ENCODE measurements around the gene CLDN24. TPM values are rescaled to one million over a fixed set of nuclear protein-coding genes. Genes with fewer than 3 reads are reported as not detected.
A peak's percentile ranks its signal among the peaks of the same experiment; 100 is the strongest.

Gene CLDN24
- not detected for total RNA-seq
- not detected for total RNA-seq (2013)
- total RNA-seq, result 0 reads per million in 29 experiments

DNA sequence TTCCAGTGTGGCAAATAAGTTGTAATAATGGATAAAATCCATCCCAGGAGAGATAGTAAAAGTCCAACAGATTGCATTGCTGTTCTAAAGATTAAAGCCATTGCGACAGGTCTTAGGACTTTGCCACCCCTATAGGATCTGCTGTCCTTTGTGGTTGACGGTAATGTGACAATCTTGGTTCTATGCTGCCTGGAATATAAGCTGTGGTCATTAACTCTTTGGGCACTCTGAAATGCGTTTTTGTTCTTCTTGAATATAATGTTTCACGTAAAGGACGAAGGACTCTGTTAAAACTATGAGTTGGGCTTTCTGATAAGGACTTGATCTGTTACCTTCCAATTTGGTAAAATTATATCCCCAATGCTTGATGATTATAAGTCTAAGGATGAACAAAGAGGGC lies at the start of gene CLDN24:
Gene CLDN24, minus strand, starts transcription at position 101 of the 400 bp plus-strand sequence. Its CDS starts 0 bp downstream, at position 101.
- H3K27me3 Mint-ChIP-seq, result peaks cover 4 to 6% of the 10 kb centered on the region in 2 donors
- WGBS (ENCODE audit: insufficient coverage), result 100% methylated on average over 1 of the region's 5 CpGs
- CTCF ChIA-PET, result interaction anchor here in 1 of 2 donors (0.6 kb wide), 1 partner anchor 16 kb away, joined by 4 read pairs; no protein-coding TSS in a partner anchor
- no peaks in the 10 kb centered on the region for H3K9me3 ChIP-seq
- peaks cover 0 to 8% of the 10 kb centered on the region in 2 experiments for H3K27me3 ChIP-seq (replicated peaks in 1 of 2; ENCODE audit: control insufficient read depth in 2 of 2, extremely low read depth in 1 of 2, insufficient read depth in 2 of 2, low read length in 1 of 2)
- POLR2A ChIA-PET, result no interaction called here
- no peak within 1 kb of the TSS for H3K4me3 Mint-ChIP-seq
- no peaks in the 10 kb centered on the region for H3K36me3 Mint-ChIP-seq
- peak within 1 kb of the TSS; percentile 76 to 80 for H3K27ac Mint-ChIP-seq
- no peak within 1 kb of the TSS for H3K4me3 ChIP-seq (ENCODE audit: control insufficient read depth in 1 of 2, extremely low read depth in 1 of 2, low read length in 1 of 2)
- ATAC-seq (replicated peaks in 1 of 4), result no peak
- peaks cover 19 to 25% (median 21%) of the 10 kb centered on the region in 3 donors for H3K4me1 Mint-ChIP-seq
- no peaks in the 10 kb centered on the region for H3K36me3 ChIP-seq (ENCODE audit: control insufficient read depth in 2 of 2, extremely low read depth in 1 of 2, insufficient read depth in 1 of 2, low read length in 1 of 2)
- H3K4me1 ChIP-seq (ENCODE audit: control insufficient read depth in 1 of 2, extremely low read depth in 1 of 2, insufficient read depth in 2 of 2, low read length in 2 of 2), result peaks cover 4% of the 10 kb centered on the region in 2 experiments
- H3K27ac ChIP-seq (ENCODE audit: low read length), result no peak within 1 kb of the TSS
- peaks cover 0 to 8% (median 3%) of the 10 kb centered on the region in 3 donors for H3K9me3 Mint-ChIP-seq
- no peak for DNase-seq

DNA sequence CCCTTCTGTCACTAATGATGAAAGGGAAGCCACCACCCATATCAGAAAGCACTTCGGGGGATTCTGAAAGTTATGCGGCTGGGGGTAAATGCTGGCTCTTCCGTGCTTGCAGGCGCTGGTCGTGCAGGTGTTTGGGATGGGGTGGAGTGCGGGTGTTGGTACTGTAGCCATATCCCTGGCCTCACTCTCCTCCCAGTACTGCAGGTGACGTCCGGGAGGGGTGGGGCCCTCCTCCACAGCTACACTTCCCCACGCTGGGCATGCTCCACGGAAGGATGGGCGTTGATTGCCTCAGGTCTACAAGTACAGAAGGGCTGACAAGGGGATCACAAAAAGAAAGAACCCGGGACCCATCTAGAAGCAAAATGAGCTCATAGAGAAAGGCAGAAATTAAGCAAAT lies 48.6 kb upstream of the CLDN24 start:
- no peaks in the 10 kb centered on the region for H3K27me3 ChIP-seq (replicated peaks in 1 of 2; ENCODE audit: control insufficient read depth in 2 of 2, extremely low read depth in 1 of 2, insufficient read depth in 2 of 2, low read length in 1 of 2)
- H3K4me1 ChIP-seq (ENCODE audit: control insufficient read depth in 1 of 2, extremely low read depth in 1 of 2, insufficient read depth in 2 of 2, low read length in 2 of 2), result no peaks in the 10 kb centered on the region
- no peaks in the 10 kb centered on the region for H3K36me3 Mint-ChIP-seq
- H3K9me3 Mint-ChIP-seq, result peaks cover 0 to 15% (median 0%) of the 10 kb centered on the region in 3 donors
- H3K27me3 Mint-ChIP-seq, result peaks cover 2 to 4% of the 10 kb centered on the region in 2 donors
- no peak overlapping the region for H3K27ac Mint-ChIP-seq
- no peaks in the 10 kb centered on the region for H3K9me3 ChIP-seq
- WGBS (ENCODE audit: insufficient coverage), result 100% methylated on average over 1 of the region's 12 CpGs
- DNase-seq (no peak), ATAC-seq (replicated peaks in 1 of 4) (no peak)
- no peaks in the 10 kb centered on the region for H3K36me3 ChIP-seq (ENCODE audit: control insufficient read depth in 2 of 2, extremely low read depth in 1 of 2, insufficient read depth in 1 of 2, low read length in 1 of 2)
- H3K27ac ChIP-seq (ENCODE audit: low read length), result no peak overlapping the region
- H3K4me3 Mint-ChIP-seq, result no peak overlapping the region
- H3K4me1 Mint-ChIP-seq, result no peaks in the 10 kb centered on the region
- ChIA-PET CTCF (interaction anchor here in 1 of 2 donors (0.6 kb wide), 1 partner anchor 10 kb away, joined by 3 read pairs; no protein-coding TSS in a partner anchor), POLR2A (interaction anchor here in 1 of 2 donors (0.6 kb wide), 1 partner anchor 459 kb away, joined by 6 read pairs; no protein-coding TSS in a partner anchor)
- no peak overlapping the region for H3K4me3 ChIP-seq (ENCODE audit: control insufficient read depth in 1 of 2, extremely low read depth in 1 of 2, low read length in 1 of 2)

DNA sequence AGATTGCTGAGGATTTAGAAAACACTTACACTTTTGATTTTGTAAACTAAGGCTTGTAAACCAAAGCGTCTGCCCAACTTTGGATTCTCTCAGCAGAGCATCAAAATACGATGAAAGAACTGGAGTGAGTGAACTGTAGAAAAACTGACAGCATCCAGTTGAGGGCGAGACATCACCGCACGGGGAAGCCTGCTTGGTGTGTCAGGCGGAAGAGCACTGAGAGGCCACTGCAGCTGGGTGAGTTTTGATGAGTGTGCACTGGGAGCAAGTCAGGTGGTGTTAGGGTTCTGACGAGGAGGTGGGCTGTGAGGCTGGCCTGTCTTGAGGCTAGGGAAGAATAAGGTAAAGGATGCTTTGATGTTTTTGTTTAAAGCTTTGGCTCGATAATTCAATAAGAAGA lies 46.8 kb upstream of the CLDN24 start:
- CTCF ChIA-PET, result no interaction called here
- Histone ChIP-seq H3K4me3 (ENCODE audit: control insufficient read depth in 1 of 2, extremely low read depth in 1 of 2, low read length in 1 of 2) (no peak overlapping the region), H3K27ac (ENCODE audit: low read length) (no peak overlapping the region), H3K36me3 (ENCODE audit: control insufficient read depth in 2 of 2, extremely low read depth in 1 of 2, insufficient read depth in 1 of 2, low read length in 1 of 2) (no peaks in the 10 kb centered on the region), H3K9me3 (no peaks in the 10 kb centered on the region), H3K27me3 (replicated peaks in 1 of 2; ENCODE audit: control insufficient read depth in 2 of 2, extremely low read depth in 1 of 2, insufficient read depth in 2 of 2, low read length in 1 of 2) (no peaks in the 10 kb centered on the region), H3K4me1 (ENCODE audit: control insufficient read depth in 1 of 2, extremely low read depth in 1 of 2, insufficient read depth in 2 of 2, low read length in 2 of 2) (no peaks in the 10 kb centered on the region)
- WGBS (ENCODE audit: insufficient coverage), result 97% methylated on average over 6 of the region's 8 CpGs
- ATAC-seq (replicated peaks in 1 of 4) (no peak), DNase-seq (no peak)
- H3K36me3 Mint-ChIP-seq, result no peaks in the 10 kb centered on the region
- no peak overlapping the region for H3K27ac Mint-ChIP-seq
- no peak overlapping the region for H3K4me3 Mint-ChIP-seq
- H3K9me3 Mint-ChIP-seq, result peaks cover 0 to 15% (median 0%) of the 10 kb centered on the region in 3 donors
- no peaks in the 10 kb centered on the region for H3K4me1 Mint-ChIP-seq
- POLR2A ChIA-PET, result no interaction called here
- H3K27me3 Mint-ChIP-seq, result peaks cover 2 to 4% of the 10 kb centered on the region in 2 donors

DNA sequence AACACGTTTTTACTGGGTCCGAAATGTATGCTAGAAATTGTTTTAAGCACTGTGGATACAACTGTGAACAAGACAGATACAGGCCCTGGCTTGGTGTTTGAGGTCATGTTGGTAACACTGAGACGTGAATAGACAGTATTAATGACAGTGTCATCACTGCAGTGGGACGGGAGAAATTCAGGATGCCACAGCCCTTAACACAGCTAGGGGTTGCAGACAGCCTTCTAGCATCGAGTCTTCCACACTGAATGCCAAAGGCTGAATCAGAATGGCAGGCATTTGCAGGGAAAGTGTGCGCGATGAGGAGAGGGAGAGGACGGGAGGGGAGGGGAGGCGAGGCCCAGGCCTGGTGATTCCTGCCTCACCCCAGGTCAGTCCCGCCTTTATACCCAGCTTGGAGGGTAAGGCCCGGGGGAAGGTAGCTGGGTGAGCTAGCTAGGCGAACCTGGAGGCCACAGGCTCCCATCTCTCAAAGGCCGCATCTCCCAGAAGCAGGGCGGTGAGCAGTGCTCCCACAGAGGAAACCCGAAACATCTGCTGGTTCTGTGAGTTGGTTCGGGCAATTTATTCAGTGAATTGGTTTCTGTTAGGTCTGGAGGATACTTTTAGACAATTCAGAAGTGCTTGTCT lies 44.1 kb upstream of the CLDN24 start:
- peaks cover 2 to 4% of the 10 kb centered on the region in 2 donors for H3K27me3 Mint-ChIP-seq
- no peaks in the 10 kb centered on the region for H3K27me3 ChIP-seq (replicated peaks in 1 of 2; ENCODE audit: control insufficient read depth in 2 of 2, extremely low read depth in 1 of 2, insufficient read depth in 2 of 2, low read length in 1 of 2)
- H3K4me1 Mint-ChIP-seq, result no peaks in the 10 kb centered on the region
- no peaks in the 10 kb centered on the region for H3K36me3 Mint-ChIP-seq
- ATAC-seq (replicated peaks in 1 of 4), result no peak
- H3K9me3 ChIP-seq, result no peaks in the 10 kb centered on the region
- 88% methylated on average over 7 of the region's 16 CpGs for WGBS (ENCODE audit: insufficient coverage)
- no peaks in the 10 kb centered on the region for H3K4me1 ChIP-seq (ENCODE audit: control insufficient read depth in 1 of 2, extremely low read depth in 1 of 2, insufficient read depth in 2 of 2, low read length in 2 of 2)
- H3K36me3 ChIP-seq (ENCODE audit: control insufficient read depth in 2 of 2, extremely low read depth in 1 of 2, insufficient read depth in 1 of 2, low read length in 1 of 2), result no peaks in the 10 kb centered on the region
- H3K27ac Mint-ChIP-seq, result no peak overlapping the region
- no peak for DNase-seq
- ChIA-PET CTCF (no interaction called here), POLR2A (no interaction called here)
- no peak overlapping the region for H3K4me3 Mint-ChIP-seq
- no peak overlapping the region for H3K27ac ChIP-seq (ENCODE audit: low read length)
- no peaks in the 10 kb centered on the region for H3K9me3 Mint-ChIP-seq
- no peak overlapping the region for H3K4me3 ChIP-seq (ENCODE audit: control insufficient read depth in 1 of 2, extremely low read depth in 1 of 2, low read length in 1 of 2)

DNA sequence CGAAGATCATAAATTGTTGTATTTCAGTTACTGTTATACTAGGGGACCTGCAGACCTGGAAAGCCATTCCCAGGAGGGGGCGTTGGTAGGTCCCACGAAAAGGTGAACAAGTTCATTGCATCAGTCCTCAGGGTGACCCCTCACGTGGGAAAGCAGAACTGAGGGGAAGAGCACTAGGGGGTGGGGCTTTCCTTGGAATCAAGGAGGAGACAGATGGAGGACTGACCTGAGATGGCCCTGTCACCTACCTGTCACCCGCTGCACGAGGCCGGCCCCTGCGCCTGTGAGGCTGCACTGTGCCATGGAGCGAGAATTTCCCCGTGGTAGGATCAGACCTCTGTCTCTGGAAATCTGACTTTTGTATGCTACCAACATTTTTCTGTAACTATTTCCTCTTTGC lies 41.8 kb upstream of the CLDN24 start:
- 71% methylated on average over 10 of the region's 10 CpGs for WGBS (ENCODE audit: insufficient coverage)
- Mint-ChIP-seq H3K27ac (no peak overlapping the region), H3K9me3 (no peaks in the 10 kb centered on the region), H3K4me1 (no peaks in the 10 kb centered on the region), H3K36me3 (no peaks in the 10 kb centered on the region), H3K4me3 (no peak overlapping the region), H3K27me3 (peaks cover 0 to 2% of the 10 kb centered on the region in 2 donors)
- POLR2A ChIA-PET, result no interaction called here
- Histone ChIP-seq H3K27me3 (replicated peaks in 1 of 2; ENCODE audit: control insufficient read depth in 2 of 2, extremely low read depth in 1 of 2, insufficient read depth in 2 of 2, low read length in 1 of 2) (no peaks in the 10 kb centered on the region), H3K4me3 (ENCODE audit: control insufficient read depth in 1 of 2, extremely low read depth in 1 of 2, low read length in 1 of 2) (no peak overlapping the region), H3K27ac (ENCODE audit: low read length) (no peak overlapping the region), H3K9me3 (no peaks in the 10 kb centered on the region), H3K4me1 (ENCODE audit: control insufficient read depth in 1 of 2, extremely low read depth in 1 of 2, insufficient read depth in 2 of 2, low read length in 2 of 2) (no peaks in the 10 kb centered on the region), H3K36me3 (ENCODE audit: control insufficient read depth in 2 of 2, extremely low read depth in 1 of 2, insufficient read depth in 1 of 2, low read length in 1 of 2) (no peaks in the 10 kb centered on the region)
- DNase-seq (no peak), ATAC-seq (replicated peaks in 1 of 4) (no peak)
- CTCF ChIA-PET, result no interaction called here

DNA sequence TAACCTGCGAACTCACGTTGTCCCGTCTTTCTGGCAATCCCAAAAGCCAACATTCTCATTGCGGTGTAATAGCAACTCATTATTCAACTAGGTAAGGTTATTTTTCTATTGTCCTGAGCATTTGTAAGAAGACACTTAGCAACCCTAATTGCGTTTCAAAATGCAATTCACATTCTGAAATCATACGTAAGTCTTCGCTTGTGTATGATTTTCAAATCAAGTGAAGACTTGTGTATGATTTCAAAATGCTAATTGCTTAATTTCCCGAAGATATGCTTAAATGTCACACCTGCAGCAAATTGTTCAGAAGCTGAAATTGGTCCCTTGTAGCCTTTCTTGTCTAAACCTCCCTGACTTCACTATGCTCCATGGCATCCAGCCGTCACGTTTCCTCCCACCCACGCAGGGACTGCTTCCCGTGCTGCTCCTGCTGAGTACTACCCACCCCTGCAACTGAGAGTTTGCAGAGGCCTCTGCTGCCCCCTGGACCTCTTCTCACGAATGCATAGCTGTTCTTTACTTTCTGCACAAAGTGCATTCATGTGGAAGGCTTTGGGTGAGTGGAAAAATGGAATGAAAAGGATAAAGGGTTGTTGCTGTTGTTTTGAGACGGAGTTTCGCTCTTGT lies 40.8 kb upstream of the CLDN24 start:
- H3K4me1 Mint-ChIP-seq, result no peaks in the 10 kb centered on the region
- H3K27ac Mint-ChIP-seq, result no peak overlapping the region
- H3K27ac ChIP-seq (ENCODE audit: low read length), result no peak overlapping the region
- ATAC-seq (replicated peaks in 1 of 4) (no peak), DNase-seq (no peak)
- no peaks in the 10 kb centered on the region for H3K9me3 Mint-ChIP-seq
- 70% methylated on average over 6 of the region's 15 CpGs for whole genome bisulfite sequencing (ENCODE audit: insufficient coverage)
- POLR2A ChIA-PET, result no interaction called here
- no peaks in the 10 kb centered on the region for H3K27me3 ChIP-seq (replicated peaks in 1 of 2; ENCODE audit: control insufficient read depth in 2 of 2, extremely low read depth in 1 of 2, insufficient read depth in 2 of 2, low read length in 1 of 2)
- peaks cover 0 to 2% of the 10 kb centered on the region in 2 donors for H3K27me3 Mint-ChIP-seq
- CTCF ChIA-PET, result interaction anchor here in 1 of 2 donors (0.7 kb wide), 1 partner anchor 410 kb away, joined by 4 read pairs; no protein-coding TSS in a partner anchor
- no peaks in the 10 kb centered on the region for H3K36me3 Mint-ChIP-seq
- H3K4me3 ChIP-seq (ENCODE audit: control insufficient read depth in 1 of 2, extremely low read depth in 1 of 2, low read length in 1 of 2), result no peak overlapping the region
- H3K4me1 ChIP-seq (ENCODE audit: control insufficient read depth in 1 of 2, extremely low read depth in 1 of 2, insufficient read depth in 2 of 2, low read length in 2 of 2), result no peaks in the 10 kb centered on the region
- H3K4me3 Mint-ChIP-seq, result no peak overlapping the region
- no peaks in the 10 kb centered on the region for H3K36me3 ChIP-seq (ENCODE audit: control insufficient read depth in 2 of 2, extremely low read depth in 1 of 2, insufficient read depth in 1 of 2, low read length in 1 of 2)
- H3K9me3 ChIP-seq, result no peaks in the 10 kb centered on the region
